GM12872 (cell line): ENCODE measurements around the gene TMBIM1.

Experiments used
- TF ChIP-seq, protein P1 (sequence below): IDR thresholded peaks from 3 replicates; pipeline ENCODE4 v1.5.1; 2011; ENCODE audit warnings: low read depth, mild to moderate bottlenecking, low read length, moderate library complexity; ENCODE audit not compliant: insufficient read depth

The TMBIM1 gene

DNA sequence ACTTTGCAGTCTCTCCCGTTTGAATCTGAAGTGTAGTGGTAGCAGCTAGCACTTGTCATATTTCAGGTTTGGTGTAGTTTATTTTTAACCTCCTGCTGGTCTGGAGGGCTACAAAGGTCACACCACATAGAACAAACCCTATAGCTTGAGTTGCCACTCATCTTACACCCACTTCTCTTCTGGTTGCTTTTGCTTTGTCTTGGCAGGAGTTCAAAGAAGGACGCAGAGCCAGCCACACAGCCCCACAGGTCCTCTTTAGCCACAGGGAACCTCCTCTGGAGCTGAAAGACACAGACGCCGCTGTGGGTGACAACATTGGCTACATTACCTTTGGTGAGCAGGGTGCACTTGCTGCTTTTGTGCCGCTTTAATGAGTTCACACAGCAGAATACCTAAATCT, 47.1 kb downstream of the TMBIM1 start:
- TF ChIP-seq, protein P1, sequence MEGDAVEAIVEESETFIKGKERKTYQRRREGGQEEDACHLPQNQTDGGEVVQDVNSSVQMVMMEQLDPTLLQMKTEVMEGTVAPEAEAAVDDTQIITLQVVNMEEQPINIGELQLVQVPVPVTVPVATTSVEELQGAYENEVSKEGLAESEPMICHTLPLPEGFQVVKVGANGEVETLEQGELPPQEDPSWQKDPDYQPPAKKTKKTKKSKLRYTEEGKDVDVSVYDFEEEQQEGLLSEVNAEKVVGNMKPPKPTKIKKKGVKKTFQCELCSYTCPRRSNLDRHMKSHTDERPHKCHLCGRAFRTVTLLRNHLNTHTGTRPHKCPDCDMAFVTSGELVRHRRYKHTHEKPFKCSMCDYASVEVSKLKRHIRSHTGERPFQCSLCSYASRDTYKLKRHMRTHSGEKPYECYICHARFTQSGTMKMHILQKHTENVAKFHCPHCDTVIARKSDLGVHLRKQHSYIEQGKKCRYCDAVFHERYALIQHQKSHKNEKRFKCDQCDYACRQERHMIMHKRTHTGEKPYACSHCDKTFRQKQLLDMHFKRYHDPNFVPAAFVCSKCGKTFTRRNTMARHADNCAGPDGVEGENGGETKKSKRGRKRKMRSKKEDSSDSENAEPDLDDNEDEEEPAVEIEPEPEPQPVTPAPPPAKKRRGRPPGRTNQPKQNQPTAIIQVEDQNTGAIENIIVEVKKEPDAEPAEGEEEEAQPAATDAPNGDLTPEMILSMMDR: no peak

DNA sequence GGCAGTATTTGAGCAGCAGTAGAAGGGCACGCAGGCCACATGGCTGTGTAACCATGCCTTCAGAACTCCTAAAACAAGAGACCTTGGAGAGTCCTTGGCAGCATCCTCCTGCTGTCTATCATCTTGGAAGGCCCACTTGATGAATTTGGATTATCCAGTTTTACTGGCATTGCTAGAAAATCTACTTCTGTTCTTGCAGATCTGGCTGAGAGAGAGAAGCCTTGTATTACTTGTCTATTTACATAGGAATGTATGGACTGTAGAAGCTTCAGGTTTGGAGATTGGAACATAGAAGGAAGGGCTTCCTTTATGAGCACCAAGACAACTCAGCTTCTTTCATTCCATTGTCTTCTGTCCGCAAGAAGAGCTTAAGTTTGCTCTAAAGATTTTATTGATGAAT, 47.6 kb downstream of the TMBIM1 start:
- TF ChIP-seq, protein P1: no peak

DNA sequence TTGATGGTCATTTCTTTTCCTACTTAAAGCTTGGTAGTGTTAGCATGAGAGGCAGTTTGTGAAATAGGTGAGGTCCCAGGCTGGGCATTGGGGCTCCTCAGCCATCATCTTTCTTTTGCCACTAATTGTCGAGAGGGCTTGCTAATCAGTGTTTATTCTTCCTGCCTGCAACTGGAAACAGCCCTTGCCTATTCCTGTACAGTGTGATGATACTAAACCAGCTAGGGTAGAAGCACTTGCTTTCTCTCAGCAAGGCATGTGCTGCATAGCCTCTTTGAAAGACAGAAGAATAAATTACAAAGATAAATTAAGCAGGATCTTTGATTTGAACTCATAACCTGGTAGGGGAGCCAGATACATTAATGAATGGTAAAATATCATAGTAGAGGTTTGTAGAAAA, 48.1 kb downstream of the TMBIM1 start:
- TF ChIP-seq, protein P1: no peak

DNA sequence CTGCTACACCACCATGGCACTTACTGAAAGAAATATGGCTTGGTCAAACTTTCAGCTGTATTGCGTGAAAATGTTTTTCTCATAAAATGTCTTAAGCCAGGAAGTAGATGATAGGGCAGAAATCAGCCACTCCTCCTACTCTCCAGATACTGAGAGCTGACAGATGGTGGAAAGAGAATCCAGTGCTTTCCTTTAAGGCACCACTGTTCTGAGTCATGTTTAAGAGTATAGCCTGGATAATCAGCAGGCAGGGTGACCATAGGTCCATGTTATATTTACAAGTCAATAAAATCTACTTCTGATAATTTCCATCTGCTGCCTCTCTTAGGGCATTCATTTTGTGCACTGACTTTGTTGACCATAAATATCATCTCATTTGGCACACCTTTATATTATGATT, 53.4 kb downstream of the TMBIM1 start:
- TF ChIP-seq, protein P1: no peak

DNA sequence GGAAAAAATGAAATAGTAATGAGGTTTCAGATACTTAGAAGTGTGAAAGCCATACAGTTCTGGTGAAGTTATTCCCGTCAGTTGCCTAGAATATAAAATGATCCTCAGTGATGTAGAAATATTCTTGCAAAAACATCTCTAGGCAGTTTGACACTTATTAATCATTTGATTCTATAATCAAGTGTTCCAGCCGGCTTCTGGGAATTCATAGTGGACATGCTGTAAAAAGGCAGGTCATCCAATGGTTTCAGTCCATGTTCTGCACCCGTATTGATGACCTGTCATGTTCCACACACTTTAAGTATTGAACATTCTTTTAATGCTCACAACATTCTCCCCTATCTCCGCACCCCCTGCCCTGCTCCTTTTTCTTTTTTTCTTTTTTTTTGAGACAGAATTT, 55.5 kb downstream of the TMBIM1 start:
- TF ChIP-seq, protein P1: no peak

DNA sequence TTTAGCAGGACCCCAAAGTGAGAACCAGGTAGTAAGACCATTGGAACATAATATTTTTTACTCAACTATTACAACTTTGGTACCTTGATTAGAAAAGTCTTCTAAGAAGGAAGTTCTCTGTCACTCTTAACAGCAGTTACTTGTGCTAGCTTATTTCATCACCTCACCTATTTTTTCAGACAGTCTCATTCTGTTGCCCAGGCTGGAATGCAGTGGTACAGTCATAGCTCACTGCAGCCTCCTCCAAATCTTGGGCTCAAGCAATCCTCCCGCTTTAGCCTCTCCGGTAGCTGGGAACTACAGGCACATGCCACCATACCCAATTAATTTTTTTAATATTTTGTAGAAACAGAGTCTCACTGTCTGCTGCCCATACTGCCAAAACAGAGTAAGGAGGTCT, 57.3 kb downstream of the TMBIM1 start:
- TF ChIP-seq, protein P1: no peak

DNA sequence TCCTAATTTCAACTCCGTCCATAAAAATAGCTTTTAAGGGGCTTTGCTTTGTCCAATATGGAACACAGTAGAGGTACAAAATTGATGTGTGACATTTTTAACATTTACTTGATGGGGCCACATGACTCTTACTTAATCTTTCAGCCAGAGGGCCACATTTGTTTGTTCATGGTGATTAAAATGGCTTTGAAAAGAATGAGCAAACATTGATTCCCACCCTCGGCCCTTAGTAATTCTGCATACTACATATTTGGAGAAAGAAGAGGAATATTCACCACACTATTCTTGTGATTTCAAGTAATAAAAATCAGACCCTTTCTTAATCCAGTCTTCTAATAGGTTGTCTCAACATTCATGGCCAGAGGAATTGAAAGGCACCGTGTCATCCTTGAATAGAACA, 57.8 kb downstream of the TMBIM1 start:
- TF ChIP-seq, protein P1: no peak

DNA sequence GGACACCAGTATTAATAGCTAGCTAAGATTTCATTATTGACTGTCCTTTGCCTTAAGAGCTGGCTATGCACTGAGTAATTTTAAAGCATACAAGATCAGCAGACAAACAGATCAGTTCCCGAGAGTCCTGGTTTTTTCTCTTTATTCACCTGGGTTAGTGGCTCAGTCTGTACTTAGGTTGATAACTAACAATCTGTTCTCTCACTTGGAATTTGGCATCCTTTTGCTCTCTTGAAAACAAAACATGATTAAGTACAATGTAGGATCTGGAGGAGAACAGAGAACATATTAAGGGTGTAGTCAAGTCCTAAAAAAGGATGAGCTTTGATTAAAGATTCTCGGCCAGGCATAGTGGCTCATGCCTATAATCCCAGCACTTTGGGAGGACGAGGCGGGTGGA, 58.8 kb downstream of the TMBIM1 start:
- TF ChIP-seq, protein P1: no peak
